GM18858 (cell line): ENCODE results near the gene ZNF311.

ENCODE experiments used
- ATAC-seq: cut with Tn5 transposase; IDR thresholded peaks from one replicate; pipeline ENCODE4 v1.9.1; 2021; ENCODE audit not compliant: unreplicated experiment

ZNF311 gene

GRCh38 chr6:29005183-29005885, at the start of gene ZNF311:
ZNF311 (minus strand) TSS chr6:29005315; CDS start chr6:29003954, 1,361 bp downstream.
- ATAC-seq = no peak

DNA sequence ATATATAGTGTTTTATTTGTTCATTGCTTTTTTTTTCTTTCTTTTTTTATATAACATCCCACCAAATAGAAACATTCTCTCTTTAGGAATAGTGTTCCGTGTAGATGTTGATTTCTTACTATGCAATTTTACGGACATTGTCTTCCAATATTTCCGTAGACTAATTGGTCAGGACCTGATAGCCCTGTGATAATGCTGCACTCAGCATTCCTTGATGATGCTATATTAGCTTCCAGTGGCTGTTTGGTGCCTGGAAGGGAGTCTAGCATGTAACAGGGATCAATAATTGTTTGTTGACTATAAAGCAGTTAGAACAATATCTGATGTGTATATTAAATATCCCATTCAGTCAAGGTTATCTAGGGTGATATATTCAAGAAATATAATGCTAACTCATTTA, 46.6 kb upstream of the ZNF311 start:
- no peak for ATAC-seq

DNA sequence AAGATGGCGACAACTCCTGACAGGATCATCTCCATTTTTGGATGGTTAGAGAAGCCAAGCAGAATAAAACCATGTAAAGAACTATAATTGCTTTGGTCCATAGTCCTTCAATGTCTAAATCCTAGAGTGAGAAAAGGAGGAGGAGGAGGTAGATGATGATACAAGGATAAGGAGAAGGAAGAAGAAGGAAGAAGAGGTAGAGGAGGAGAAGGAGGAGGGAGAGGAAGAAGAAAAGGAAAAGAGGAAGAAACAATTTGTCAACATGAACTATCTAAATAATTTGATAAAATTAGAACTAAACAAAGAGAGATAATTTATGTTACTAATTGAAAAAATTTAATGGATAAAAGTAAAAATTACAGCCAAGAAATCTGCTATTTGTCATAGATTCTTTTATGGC, 40.0 kb upstream of the ZNF311 start, which contains the start of gene OR2W1:
Gene OR2W1 (minus strand): TSS at position 101 of the 400 bp plus-strand sequence. CDS start 0 bp downstream, at position 101.
- ATAC-seq = no peak

DNA sequence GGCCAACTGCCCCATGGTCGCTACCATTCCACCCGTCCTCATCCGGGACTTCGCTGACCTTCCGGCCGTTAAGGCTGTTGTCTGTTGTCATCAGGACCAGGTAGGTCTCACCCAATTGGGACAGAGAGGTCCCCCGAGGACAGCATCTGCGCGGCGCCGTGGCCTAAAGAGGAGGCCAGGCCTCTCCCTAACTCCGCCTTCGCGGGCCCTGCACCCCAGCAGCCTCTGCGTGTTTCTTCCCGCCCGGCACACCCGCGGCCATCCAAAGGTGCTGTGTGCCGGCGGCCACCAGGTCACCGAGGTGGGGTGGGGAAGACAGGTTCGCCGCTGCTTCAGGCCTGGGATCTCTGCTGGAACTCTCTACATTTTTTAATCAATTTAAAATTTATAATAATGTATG, 30.8 kb upstream of the ZNF311 start:
- ATAC-seq = no peak

DNA sequence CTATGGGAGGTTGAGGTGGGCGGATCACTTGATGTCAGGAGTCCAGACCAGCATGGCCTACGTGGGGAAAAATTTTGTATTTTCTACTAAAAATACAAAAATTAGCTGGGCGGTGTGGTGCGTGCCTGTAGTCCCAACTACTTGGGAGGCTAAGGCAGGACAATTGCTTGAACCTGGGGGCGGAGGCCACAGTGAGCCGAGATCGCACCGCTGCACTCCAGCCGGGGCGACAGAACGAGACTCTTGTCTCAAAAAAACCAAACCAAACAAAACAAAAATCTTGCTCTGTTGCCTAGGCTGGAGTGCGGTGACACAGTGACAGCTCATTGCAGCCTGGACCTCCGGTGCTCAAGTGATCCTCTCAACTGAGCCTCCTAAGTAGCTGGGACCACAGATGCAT, 23.7 kb upstream of the ZNF311 start:
- ATAC-seq = no peak

DNA sequence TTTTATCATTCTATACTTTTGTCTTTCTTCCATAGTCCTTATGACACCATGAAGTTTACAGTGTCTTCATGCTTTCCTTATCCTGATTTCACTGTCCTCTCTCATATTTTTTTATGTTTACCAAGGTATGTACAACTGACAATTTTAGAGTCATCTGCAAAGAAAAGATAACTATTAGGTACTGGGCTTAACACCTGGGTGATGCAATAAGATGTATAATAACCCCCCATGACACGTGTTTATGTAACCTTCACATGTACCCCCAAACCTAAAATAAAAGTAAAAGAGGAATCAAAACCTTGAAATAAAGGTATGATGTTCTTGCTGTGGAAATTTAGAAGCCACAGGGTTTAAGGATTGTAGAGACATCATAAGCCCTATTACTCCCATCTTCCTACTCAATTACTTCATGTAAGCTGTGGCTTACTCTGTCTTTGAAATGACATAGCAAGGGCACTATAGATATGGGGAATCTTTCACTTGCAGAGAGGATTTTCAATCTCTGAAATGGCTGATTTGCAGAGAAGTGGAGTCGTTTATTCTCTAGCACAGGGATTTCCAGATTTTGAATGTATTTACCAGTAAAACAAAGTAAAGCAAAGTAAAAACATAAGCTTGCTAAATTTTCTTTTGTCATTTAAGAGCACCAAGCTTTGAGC, 20.9 kb upstream of the ZNF311 start:
- no peak for ATAC-seq

GRCh38 chr6:29021434-29021833, 16.3 kb upstream of the ZNF311 start:
- ATAC-seq = no peak

- ATAC-seq = no peak
Observed at GRCh38 chr6:29019629-29020028, 14.5 kb upstream of the ZNF311 start.

- no peak for ATAC-seq
Observed at GRCh38 chr6:29017428-29017802, 12.3 kb upstream of the ZNF311 start.

DNA sequence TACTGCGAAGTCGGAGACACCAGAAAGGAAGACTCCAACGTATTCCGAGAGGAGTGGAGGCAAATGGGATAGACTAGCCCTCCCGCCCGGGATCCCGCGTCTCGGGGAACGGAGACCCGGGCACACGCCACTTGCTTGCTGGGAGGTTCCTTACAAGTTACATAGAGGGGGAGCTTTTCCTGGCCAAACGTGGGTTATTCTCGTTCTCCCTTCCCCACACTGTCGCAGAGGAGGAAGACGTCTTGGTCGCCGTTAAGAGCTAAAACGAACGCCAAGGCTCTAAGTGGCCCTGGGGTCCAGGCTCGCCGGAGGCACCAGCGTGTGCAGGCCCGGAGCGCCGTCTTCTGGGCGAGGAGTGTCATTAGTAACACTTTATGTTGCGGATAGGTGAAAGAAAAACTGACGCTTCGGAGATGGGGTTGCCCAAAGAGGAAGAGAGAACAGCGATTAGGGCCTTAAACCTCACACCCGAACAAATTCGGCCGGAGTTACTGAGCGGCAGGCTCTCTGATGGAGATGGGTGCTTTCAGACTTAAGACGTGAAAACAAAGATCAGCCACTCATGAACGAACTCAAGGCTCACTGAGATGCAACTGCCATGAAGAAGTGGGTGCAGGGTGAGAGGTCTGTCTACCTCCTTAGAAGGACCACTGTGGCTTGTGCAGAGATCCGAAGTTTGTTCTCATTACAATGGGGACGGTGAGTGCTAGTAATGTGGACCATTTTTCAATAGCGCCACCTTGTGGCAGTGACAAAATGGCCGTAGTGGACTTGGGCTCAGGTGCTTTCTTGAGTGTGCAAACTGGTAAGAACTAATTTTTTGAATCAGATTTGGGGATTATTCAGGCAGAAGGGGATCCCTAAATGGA, 11.7 kb upstream of the ZNF311 start:
- ATAC-seq = peak; percentile 65

- ATAC-seq = no peak
Observed at GRCh38 chr6:29014729-29015608, 9.9 kb upstream of the ZNF311 start.

- ATAC-seq = no peak
Observed at GRCh38 chr6:29011276-29011734, 6.2 kb upstream of the ZNF311 start.

DNA sequence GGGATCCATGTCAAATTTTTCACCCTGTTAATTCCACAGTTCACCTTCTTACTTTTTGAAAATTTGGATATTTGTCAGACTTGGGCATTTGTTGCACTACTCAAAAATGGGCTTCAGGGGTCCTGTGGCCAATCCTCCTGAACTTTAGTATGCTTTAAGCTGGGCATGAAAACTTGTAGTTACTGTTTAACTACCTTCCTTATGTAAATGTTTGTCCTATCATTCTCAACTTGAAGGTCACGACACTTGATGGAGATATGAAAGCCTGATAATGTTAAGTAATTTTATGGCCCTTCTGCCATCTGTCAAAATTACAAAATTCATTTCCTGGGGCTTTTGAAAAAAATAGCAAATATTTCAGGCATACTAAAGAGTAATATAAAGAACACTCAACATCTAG, 4.2 kb upstream of the ZNF311 start:
- no peak for ATAC-seq

DNA sequence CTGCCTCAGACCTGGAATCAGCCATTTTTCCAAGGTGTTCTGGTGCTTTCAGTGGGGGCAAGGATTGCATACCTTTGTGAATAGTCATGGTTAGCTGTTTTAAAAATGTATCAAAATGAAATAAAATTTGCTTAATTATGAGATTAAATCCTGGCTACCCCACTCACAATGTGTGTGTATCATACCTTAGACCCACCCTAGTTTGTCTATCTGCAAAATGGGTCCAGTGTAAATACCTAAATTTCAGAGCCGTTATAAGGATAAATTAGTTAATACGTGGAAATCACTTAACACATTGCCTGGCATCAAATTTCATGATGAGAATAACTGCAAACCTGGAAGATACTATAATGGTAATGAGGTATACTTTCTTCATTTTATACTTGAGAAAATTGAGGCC, 3.0 kb upstream of the ZNF311 start:
- ATAC-seq = no peak

GRCh38 chr6:28996844-28997510, 8.1 kb downstream of the ZNF311 start:
- ATAC-seq = no peak

- no peak for ATAC-seq
Observed at GRCh38 chr6:28995093-28995650, 9.9 kb downstream of the ZNF311 start.

DNA sequence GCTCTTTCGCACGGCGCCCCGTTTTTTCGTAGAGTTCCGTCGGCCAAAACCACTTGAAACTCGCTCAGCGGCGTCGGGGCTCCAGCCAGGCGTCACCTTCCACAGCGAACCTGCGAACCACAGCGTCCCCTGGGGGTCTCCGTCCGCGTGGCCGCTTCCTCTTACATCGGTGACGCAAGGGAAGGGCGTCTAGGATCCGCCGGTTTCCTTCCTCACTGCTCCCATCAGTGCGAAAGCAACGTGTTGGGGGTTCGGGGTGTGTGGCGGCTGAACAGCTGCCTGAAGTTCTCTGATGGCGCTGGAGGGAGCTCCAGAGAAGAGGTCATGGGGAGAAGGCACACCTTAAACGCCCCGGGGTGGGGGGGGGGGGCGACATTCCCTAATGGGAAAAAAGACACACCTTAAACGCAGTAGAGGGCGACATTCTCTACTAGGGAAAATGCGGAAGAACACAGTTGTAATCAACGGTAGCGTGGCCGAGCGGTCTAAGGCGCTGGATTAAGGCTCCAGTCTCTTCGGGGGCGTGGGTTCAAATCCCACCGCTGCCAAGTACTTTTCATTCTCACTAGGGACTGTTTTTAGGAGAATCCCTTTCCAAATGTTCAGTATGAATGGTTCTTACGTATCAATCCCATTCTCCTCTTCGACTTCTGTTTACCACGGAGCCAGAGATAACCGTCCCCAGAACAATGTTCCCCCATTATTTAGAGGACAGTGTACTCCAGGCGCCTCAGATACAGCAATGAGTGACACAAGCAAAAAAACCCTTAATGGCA, 16.4 kb downstream of the ZNF311 start:
- ATAC-seq = no peak

DNA sequence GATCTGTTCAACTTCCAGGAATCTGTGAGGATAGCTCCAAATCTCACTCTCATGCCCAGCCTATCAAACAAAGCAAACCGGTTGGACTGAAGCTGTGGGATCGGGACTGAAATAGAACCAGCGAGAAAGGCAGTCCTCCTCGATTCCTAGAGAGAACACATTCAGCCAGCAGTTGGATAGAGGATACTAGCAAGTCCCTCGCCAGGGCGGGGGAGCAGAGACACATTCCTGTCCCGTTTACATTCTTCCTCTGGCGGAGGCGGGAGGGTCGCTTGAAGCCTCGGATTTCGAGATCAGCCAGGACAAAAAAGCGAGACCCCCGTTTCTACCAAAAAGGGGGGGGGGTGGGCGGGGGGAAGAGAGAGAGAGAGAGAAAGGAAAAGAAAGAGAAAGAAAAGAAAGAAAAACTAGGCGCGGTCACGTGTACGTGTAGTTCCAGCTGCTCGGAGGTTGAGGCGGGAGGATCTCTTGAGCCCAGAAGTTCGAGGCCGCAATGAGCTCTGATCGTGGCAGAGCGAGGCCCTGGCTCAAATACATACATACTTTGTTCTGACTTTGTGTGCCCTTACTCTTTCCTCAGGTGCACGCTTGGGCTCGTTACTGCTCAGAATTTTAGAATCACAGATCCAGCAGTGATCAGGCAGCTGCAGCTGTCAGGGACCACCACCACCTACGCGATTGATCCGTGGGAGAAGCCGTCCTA, 19.5 kb downstream of the ZNF311 start:
- no peak for ATAC-seq
